Endothelial cell of umbilical vein (primary cell): Measurements from ENCODE around the gene TOMM7. TPM values are rescaled to one million over a fixed set of nuclear protein-coding genes. Genes with fewer than 3 reads are reported as not detected.

ENCODE experiments used
- BruUV-seq: library from RNA; stranded (reverse); fragments of 400-500 nt; replicated peaks from 2 replicates; lab custom pipeline; 2021; lab: Mats Ljungman, UMichigan
- CTCF ChIA-PET: fragments of 300-600, 350-600 bp; sonication (Branson Sonifier 250); formaldehyde crosslinking; loops from one replicate; lab custom pipeline; 2021; ENCODE audit warnings: antibody characterized with exemption, inconsistent platforms; lab: Charles Lee
- POLR2A ChIA-PET: fragments of 300-600, 350-600 bp; sonication (Branson Sonifier 250); formaldehyde crosslinking; loops from one replicate; lab custom pipeline; 2021; ENCODE audit warnings: antibody characterized with exemption, inconsistent platforms; lab: Charles Lee
- DNase-seq: peaks from one replicate; pipeline ENCODE4 v3.0.0-alpha.2; 2011; ENCODE audit warnings: low read depth, low spot score
- FAIRE-seq: peaks from 2 replicates; lab custom pipeline; 2011; peaks lifted over from hg19 to GRCh38; lab: Jason Lieb, UNC
- H2AFZ ChIP-seq: 2 replicates; pipeline ENCODE4 v1.6.0; 2012; ENCODE audit warnings: low read depth, low read length, control low read depth, inconsistent platforms
- H3K27ac ChIP-seq: 2 replicates; pipeline ENCODE4 v1.5.1; 2011; ENCODE audit warnings: low read depth, mild to moderate bottlenecking, control low read depth, low read length, moderate library complexity; ENCODE audit not compliant: insufficient read depth
- H3K27me3 ChIP-seq, 2 experiments: 2 replicates each; pipeline versions ENCODE4 v1.6.0 to v1.6.1; 2011; ENCODE audit warnings: low read length in 2 of 2, mixed read lengths in 1 of 2; ENCODE audit not compliant: control insufficient read depth in 2 of 2, insufficient read depth in 2 of 2
- H3K36me3 ChIP-seq, 2 experiments: 2 replicates in 1 of 2; 3 replicates in 1 of 2; pipeline ENCODE4 v1.5.1; 2011; ENCODE audit warnings: low read length in 2 of 2, mild to moderate bottlenecking in 1 of 2, moderate library complexity in 1 of 2; ENCODE audit not compliant: control insufficient read depth in 2 of 2, insufficient read depth in 2 of 2; ENCODE audit errors: extremely low read depth in 1 of 2
- H3K4me1 ChIP-seq: 3 replicates; pipeline ENCODE4 v1.5.1; 2011; ENCODE audit warnings: mild to moderate bottlenecking, low read length; ENCODE audit not compliant: control insufficient read depth, insufficient read depth; ENCODE audit errors: extremely low read depth
- H3K4me2 ChIP-seq: 2 replicates; pipeline ENCODE4 v1.6.1; 2011; ENCODE audit warnings: low read length, control low read depth, mixed read lengths; ENCODE audit not compliant: insufficient read depth
- H3K4me3 ChIP-seq, 3 experiments: fragments of 200-600 bp in 1 of 3; sonication (generic), shearing (Covaris generic) in 1 of 3; replicated peaks in 1 of 3; 2 replicates each; pipeline ENCODE4 v1.5.1; 2011 to 2016; ENCODE audit warnings: control low read depth in 3 of 3, low read length in 3 of 3, mild to moderate bottlenecking in 2 of 3, inconsistent platforms in 1 of 3, low read depth in 1 of 3, moderate library complexity in 1 of 3; ENCODE audit not compliant: insufficient read depth in 1 of 3
- H3K79me2 ChIP-seq: 2 replicates; pipeline ENCODE4 v1.6.0; 2012; ENCODE audit warnings: low read length, inconsistent platforms; ENCODE audit not compliant: control insufficient read depth, insufficient read depth
- H3K9ac ChIP-seq: replicated peaks from 2 replicates; pipeline ENCODE3; 2011; ENCODE audit warnings: low read length, control low read depth; ENCODE audit not compliant: insufficient read depth; ENCODE audit errors: extremely low read depth
- H3K9me1 ChIP-seq: replicated peaks from 3 replicates; pipeline ENCODE4 v1.6.0; 2011; ENCODE audit warnings: mild to moderate bottlenecking, low read length; ENCODE audit not compliant: control insufficient read depth, insufficient read depth; ENCODE audit errors: extremely low read depth
- H3K9me3 ChIP-seq: replicated peaks from 2 replicates; pipeline ENCODE4 v1.5.1; 2012; ENCODE audit warnings: low read length, inconsistent platforms; ENCODE audit not compliant: control insufficient read depth, insufficient read depth
- H4K20me1 ChIP-seq: replicated peaks from 2 replicates; pipeline ENCODE3; 2011; ENCODE audit warnings: mild to moderate bottlenecking, low read length; ENCODE audit not compliant: control insufficient read depth, insufficient read depth; ENCODE audit errors: extremely low read depth
- CTCF ChIP-seq, 2 donors: IDR thresholded peaks; 1 replicate in 1 of 2; 2 replicates in 1 of 2; pipeline ENCODE4 v1.5.1; 2011; ENCODE audit warnings: low read length in 2 of 2, mild to moderate bottlenecking in 2 of 2, moderate library complexity in 2 of 2, control low read depth in 1 of 2, inconsistent platforms in 1 of 2, low read depth in 1 of 2; ENCODE audit not compliant: insufficient read depth in 1 of 2; ENCODE audit errors: extremely low read depth in 1 of 2
- EZH2 ChIP-seq: IDR thresholded peaks from 2 replicates; pipeline ENCODE4 v1.6.1; 2012; ENCODE audit warnings: borderline replicate concordance, low read depth, mild to moderate bottlenecking, moderate library complexity, low read length, inconsistent platforms; ENCODE audit not compliant: severe bottlenecking
- FOS ChIP-seq: IDR thresholded peaks from 2 replicates; pipeline ENCODE4 v1.6.1; 2011; ENCODE audit warnings: mild to moderate bottlenecking, low read length, moderate library complexity, borderline replicate concordance; ENCODE audit not compliant: insufficient read depth
- GATA2 ChIP-seq: IDR thresholded peaks from 2 replicates; pipeline ENCODE4 v1.7.0; 2011; ENCODE audit warnings: low read depth, mild to moderate bottlenecking, moderate library complexity, mixed read lengths, low read length; ENCODE audit not compliant: insufficient read length, insufficient read depth
- JUN ChIP-seq: IDR thresholded peaks from 2 replicates; pipeline ENCODE4 v1.6.1; 2011; ENCODE audit warnings: borderline replicate concordance, low read depth; ENCODE audit not compliant: insufficient read length, insufficient read depth
- MAX ChIP-seq: IDR thresholded peaks from 2 replicates; pipeline ENCODE4 v1.6.1; 2011; ENCODE audit not compliant: insufficient read depth, insufficient read length
- MYC ChIP-seq: IDR thresholded peaks from one replicate; pipeline ENCODE4 v1.6.1; 2011; ENCODE audit warnings: mild to moderate bottlenecking, low read depth, low read length
- POLR2A ChIP-seq: IDR thresholded peaks from 2 replicates; pipeline ENCODE4 v1.6.1; 2012; ENCODE audit warnings: low read depth, mild to moderate bottlenecking, control low read depth, low read length
- POLR2AphosphoS5 ChIP-seq: IDR thresholded peaks from 2 replicates; pipeline ENCODE4 v1.6.1; 2012; ENCODE audit warnings: low read depth, mild to moderate bottlenecking, control low read depth, low read length, moderate library complexity; ENCODE audit not compliant: insufficient read depth
- dilution Hi-C: fragments of 300-500 bp; cut with MboI; formaldehyde crosslinking; loops from one replicate; pipeline ENCODE4 v1.15.0; 2019; ENCODE audit warnings: low sequenced_read_pairs; ENCODE audit not compliant: extremely low pct_ligation_motif_present
- intact Hi-C: fragments of 100-400 bp; cut with micrococcal nuclease; formaldehyde crosslinking; loops from one replicate; pipeline ENCODE4 v1.10.0; 2022
- polyA plus RNA-seq, 4 experiments: library from polyadenylated mRNA; depleted of rRNA in 3 of 4; stranded (reverse) in 3 of 4; unstranded in 1 of 4; fragments of >200 nt; gene quantifications; 2 replicates each; pipeline versions ENCODE4 v1.2.1 to v1.2.3, GENCODE V29; 2011 to 2012; ENCODE audit warnings: missing spikeins in 1 of 4
- total RNA-seq: library from RNA; stranded (reverse); gene quantifications from 2 replicates; pipeline ENCODE4 v1.2.3, GENCODE V29; 2021

TOMM7 gene
- total and polyA plus RNA-seq, 2 donors (not counting 3 experiments of a cell fraction or from before 2014, with no cell fraction given) = 185 to 528 TPM

- Histone ChIP-seq H3K27me3 (no peaks in the 10 kb centered on the region), H3K9me3 (no peaks in the 10 kb centered on the region), H3K4me1 (no peaks in the 10 kb centered on the region), H3K9me1 (no peaks in the 10 kb centered on the region), H3K36me3 (no peaks in the 10 kb centered on the region), H4K20me1 (no peaks in the 10 kb centered on the region), H2AFZ (no peak overlapping the region), H3K4me2 (no peak overlapping the region), H3K79me2 (no peaks in the 10 kb centered on the region), H3K27ac (no peak overlapping the region), H3K4me3 (no peak overlapping the region), H3K9ac (no peak overlapping the region)
- POLR2A ChIA-PET = no interaction called here
- FAIRE-seq (no peak), DNase-seq (no peak)
- CTCF ChIA-PET = interaction anchor here (1.3 to 3.7 kb wide), 2 partner anchors 11 to 214 kb away, joined by 3 to 12 read pairs; no protein-coding TSS in a partner anchor
- no TSS peak for BruUV-seq
- intact Hi-C loops (no loop called here), dilution Hi-C loops (no loop called here)
- TF ChIP-seq FOS = no peak
- TF ChIP-seq GATA2 = no peak
- TF ChIP-seq MAX = no peak
- TF ChIP-seq CTCF (IDR thresholded peaks at IDR 0.05; ENCODE audit: extremely low read depth in 1 of 2, insufficient read depth in 1 of 2, low read depth in 1 of 2, low read length in 2 of 2) = no peak
- no peak for TF ChIP-seq POLR2A
- no peak for TF ChIP-seq MYC
- TF ChIP-seq EZH2 = no peak
- no peak for TF ChIP-seq POLR2AphosphoS5
- TF ChIP-seq JUN = no peak
Observed at GRCh38 chr7:22872096-22872807, 49.6 kb upstream of the TOMM7 start.
